IPS DF 6.9 (cell line): ENCODE results near the gene FAF1.
"Not testable (repeated sequence)": the region's sequence is repeated elsewhere in the genome, so short reads cannot be mapped to it uniquely, and the experiment has no call there.

Source experiments
- DNase-seq: peaks from one replicate; pipeline ENCODE4 v3.0.0-alpha.2; 2013; ENCODE audit warnings: low read depth, low spot score
- H3K27ac ChIP-seq: one replicate; pipeline ENCODE4 v1.5.1; 2013; ENCODE audit warnings: low read length, control low read depth
- H3K27me3 ChIP-seq: 2 replicates; pipeline ENCODE4 v1.6.1; 2013; ENCODE audit warnings: mild to moderate bottlenecking, low read length; ENCODE audit not compliant: control insufficient read depth, insufficient read depth
- H3K36me3 ChIP-seq: 2 replicates; pipeline ENCODE4 v1.6.1; 2013; ENCODE audit warnings: low read length; ENCODE audit not compliant: control insufficient read depth, insufficient read depth
- H3K4me1 ChIP-seq: 2 replicates; pipeline ENCODE4 v1.6.1; 2013; ENCODE audit warnings: low read length; ENCODE audit not compliant: control insufficient read depth, insufficient read depth
- H3K4me3 ChIP-seq: 2 replicates; pipeline ENCODE4 v1.5.1; 2013; ENCODE audit warnings: mild to moderate bottlenecking, low read length
- H3K9me3 ChIP-seq: 2 replicates; pipeline ENCODE4 v1.6.1; 2013; ENCODE audit warnings: low read length, inconsistent platforms; ENCODE audit not compliant: control insufficient read depth, insufficient read depth
- WGBS: extraction: QIAGEN DNeasy Blood & Tissue Kit; methylation state at CpG from one replicate; pipeline ENCODE4 v1.1.7; 2013; ENCODE audit warnings: mixed read lengths, missing lambda C conversion rate; ENCODE audit not compliant: insufficient read length, insufficient coverage; 5-methylcytosine and 5-hydroxymethylcytosine counted together

Gene FAF1

DNA sequence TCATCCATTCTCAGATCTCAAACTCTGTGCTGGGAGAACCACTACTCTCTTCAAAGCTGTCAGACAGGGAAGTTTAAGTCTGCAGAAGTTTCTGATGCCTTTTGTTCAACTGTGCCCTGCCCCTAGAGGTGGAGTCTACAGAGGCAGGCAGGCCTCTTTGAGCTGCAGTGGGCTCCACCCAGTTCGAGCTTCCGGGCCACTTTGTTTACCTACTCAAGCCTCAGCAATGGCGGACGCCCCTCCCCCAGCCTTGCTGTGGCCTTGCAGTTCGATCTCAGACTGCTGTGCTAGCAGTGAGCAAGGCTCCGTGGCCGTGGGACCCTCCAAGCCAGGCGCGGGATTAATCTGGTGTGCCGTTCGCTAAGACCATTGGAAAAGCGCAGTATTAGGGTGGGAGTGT lies 49.7 kb downstream of the FAF1 start:
- H3K4me3 ChIP-seq, H3K9me3 ChIP-seq, H3K27ac ChIP-seq, H3K36me3 ChIP-seq, H3K4me1 ChIP-seq, DNase-seq, H3K27me3 ChIP-seq: not testable (repeated sequence)
- WGBS: no CpG with 5 or more reads among the region's 12 CpGs

- not testable (repeated sequence) for H3K4me3 ChIP-seq
These were observed 52.5 kb downstream of the FAF1 start for GRCh38 chr1:50907610-50908009.

DNA sequence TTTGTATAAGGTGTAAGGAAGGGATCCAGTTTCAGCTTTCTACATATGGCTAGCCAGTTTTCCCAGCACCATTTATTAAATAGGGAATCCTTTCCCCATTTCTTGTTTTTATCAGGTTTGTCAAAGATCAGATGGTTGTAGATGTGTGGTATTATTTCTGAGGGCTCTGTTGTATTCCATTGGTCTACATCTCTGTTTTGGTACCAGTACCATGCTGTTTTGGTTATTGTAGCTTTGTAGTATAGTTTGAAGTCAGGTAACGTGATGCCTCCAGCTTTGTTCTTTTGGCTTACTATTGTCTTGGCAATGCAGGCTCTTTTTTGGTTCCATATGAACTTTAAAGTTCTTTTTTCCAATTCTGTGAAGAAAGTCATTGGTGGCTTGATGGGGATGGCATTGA lies 54.0 kb downstream of the FAF1 start:
- H3K9me3 ChIP-seq, H3K4me3 ChIP-seq, H3K27ac ChIP-seq, H3K36me3 ChIP-seq, H3K4me1 ChIP-seq, DNase-seq, H3K27me3 ChIP-seq: not testable (repeated sequence)
- whole genome bisulfite sequencing: no CpG with 5 or more reads among the region's 1 CpG

More at GRCh38 chr1:50907610-50908009, 52.5 kb downstream of the FAF1 start:
- not testable (repeated sequence) for DNase-seq, H3K4me1 ChIP-seq, H3K27me3 ChIP-seq, H3K36me3 ChIP-seq, H3K9me3 ChIP-seq, H3K27ac ChIP-seq

DNA sequence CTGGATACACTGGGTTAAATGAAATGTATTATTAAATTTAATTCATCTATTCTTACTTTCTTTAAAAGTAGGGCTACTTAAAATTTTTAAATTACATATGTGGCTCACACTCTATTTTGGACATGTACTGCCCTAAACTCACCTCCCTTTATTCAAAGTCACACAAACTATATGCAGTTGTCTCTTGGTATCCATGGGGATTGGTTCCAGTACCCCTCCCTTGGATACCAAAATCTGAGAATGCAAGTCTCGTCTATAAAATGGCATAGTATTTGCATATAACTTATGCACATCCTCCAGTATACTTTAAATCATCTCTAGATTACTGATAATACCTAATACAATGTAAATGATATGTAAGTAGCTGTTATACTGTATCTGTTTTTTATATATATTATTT lies 57.6 kb downstream of the FAF1 start:
- no CpG with 5 or more reads among the region's 1 CpG for WGBS
- H3K9me3 ChIP-seq: no peaks in the 10 kb centered on the region
- H3K4me3 ChIP-seq: no peak overlapping the region
- H3K27ac ChIP-seq: no peak overlapping the region
- no peaks in the 10 kb centered on the region for H3K4me1 ChIP-seq
- H3K36me3 ChIP-seq: no peaks in the 10 kb centered on the region
- no peak for DNase-seq
- no peaks in the 10 kb centered on the region for H3K27me3 ChIP-seq

- no CpG with 5 or more reads among the region's 1 CpG for WGBS
- no peaks in the 10 kb centered on the region for H3K4me1 ChIP-seq
- no peaks in the 10 kb centered on the region for H3K9me3 ChIP-seq
- no peak for DNase-seq
- no peak overlapping the region for H3K27ac ChIP-seq
- no peaks in the 10 kb centered on the region for H3K36me3 ChIP-seq
- no peak overlapping the region for H3K4me3 ChIP-seq
- no peaks in the 10 kb centered on the region for H3K27me3 ChIP-seq
These were observed 58.2 kb downstream of the FAF1 start for GRCh38 chr1:50901872-50902271.

- Histone ChIP-seq H3K4me1 (no peaks in the 10 kb centered on the region), H3K4me3 (no peak overlapping the region), H3K27ac (no peak overlapping the region), H3K9me3 (no peaks in the 10 kb centered on the region), H3K36me3 (no peaks in the 10 kb centered on the region), H3K27me3 (no peaks in the 10 kb centered on the region)
- DNase-seq: no peak
- WGBS: no CpG with 5 or more reads among the region's 2 CpGs
These were observed 61.3 kb downstream of the FAF1 start for GRCh38 chr1:50898773-50899172.

DNA sequence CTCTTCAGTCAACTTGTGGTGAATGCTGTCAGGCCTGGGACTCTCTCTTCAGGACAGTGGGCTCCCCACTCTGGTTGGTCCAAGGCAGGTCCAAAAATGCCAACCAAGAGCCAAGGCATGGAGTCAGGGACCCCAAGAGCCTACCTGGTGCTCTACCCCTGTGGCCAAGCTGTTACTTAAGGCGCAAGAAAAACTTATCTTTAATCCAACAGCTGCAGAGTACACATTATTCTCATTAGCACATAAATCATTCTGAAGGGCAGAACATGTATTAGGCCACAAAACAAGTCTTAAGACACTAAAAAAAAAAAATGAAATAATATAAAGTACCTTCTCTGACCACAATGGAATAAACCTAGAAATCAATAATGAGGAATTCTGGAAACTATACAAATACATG lies 65.7 kb downstream of the FAF1 start:
- Histone ChIP-seq H3K4me1 (no peaks in the 10 kb centered on the region), H3K4me3 (no peak overlapping the region), H3K27me3 (no peaks in the 10 kb centered on the region), H3K27ac (no peak overlapping the region), H3K36me3 (no peaks in the 10 kb centered on the region), H3K9me3 (no peaks in the 10 kb centered on the region)
- no CpG with 5 or more reads among the region's 1 CpG for WGBS
- no peak for DNase-seq

- Histone ChIP-seq H3K27me3 (no peaks in the 10 kb centered on the region), H3K27ac (no peak overlapping the region), H3K36me3 (no peaks in the 10 kb centered on the region), H3K4me3 (no peak overlapping the region), H3K4me1 (no peaks in the 10 kb centered on the region), H3K9me3 (no peaks in the 10 kb centered on the region)
- DNase-seq: no peak
- no CpG with 5 or more reads among the region's 1 CpG for WGBS
These were observed 66.6 kb downstream of the FAF1 start for GRCh38 chr1:50893466-50893865.

DNA sequence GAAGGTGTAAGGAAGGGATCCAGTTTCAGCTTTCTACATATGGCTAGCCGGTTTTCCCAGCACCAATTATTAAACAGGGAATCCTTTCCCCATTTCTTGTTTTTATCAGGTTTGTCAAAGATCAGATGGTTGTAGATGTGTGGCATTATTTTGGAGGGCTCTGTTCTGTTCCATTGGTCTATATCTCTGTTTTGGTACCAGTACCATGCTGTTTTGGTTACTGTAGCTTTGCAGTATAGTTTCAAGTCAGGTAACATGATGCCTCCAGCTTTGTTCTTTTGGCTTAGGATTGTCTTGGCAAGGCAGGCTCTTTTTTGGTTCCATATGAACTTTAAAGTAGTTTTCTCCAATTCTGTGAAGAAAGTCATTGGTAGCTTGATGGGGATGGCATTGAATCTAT lies 72.5 kb downstream of the FAF1 start:
- H3K27me3 ChIP-seq, H3K9me3 ChIP-seq, H3K4me1 ChIP-seq, H3K27ac ChIP-seq, H3K4me3 ChIP-seq, DNase-seq, H3K36me3 ChIP-seq: not testable (repeated sequence)
- WGBS: no CpG with 5 or more reads among the region's 1 CpG

DNA sequence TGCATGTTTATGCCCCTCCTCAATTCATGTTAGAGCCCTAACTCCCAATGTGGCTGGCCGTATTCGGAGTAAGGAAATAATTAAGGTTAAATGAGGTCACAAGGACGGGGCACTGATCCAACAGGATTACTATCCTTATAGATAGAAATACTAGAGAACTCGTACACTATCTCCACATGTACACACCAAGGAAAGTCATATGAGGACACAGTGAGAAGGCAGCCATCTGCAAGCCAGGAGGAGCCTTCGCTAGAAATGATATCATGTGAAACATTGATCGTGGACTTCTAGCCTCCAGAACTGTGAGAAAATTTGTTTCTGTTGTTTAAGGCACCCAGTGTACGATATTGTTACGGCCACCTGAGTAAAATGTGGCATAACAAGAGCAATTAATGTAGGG lies 79.7 kb downstream of the FAF1 start:
- WGBS: no CpG with 5 or more reads among the region's 8 CpGs
- no peaks in the 10 kb centered on the region for H3K36me3 ChIP-seq
- H3K27ac ChIP-seq: no peak overlapping the region
- no peaks in the 10 kb centered on the region for H3K4me1 ChIP-seq
- no peaks in the 10 kb centered on the region for H3K9me3 ChIP-seq
- H3K27me3 ChIP-seq: no peaks in the 10 kb centered on the region
- DNase-seq: no peak
- no peak overlapping the region for H3K4me3 ChIP-seq

GRCh38 chr1:50879137-50879536 lies 80.9 kb downstream of the FAF1 start:
- Histone ChIP-seq H3K4me3 (no peak overlapping the region), H3K36me3 (no peaks in the 10 kb centered on the region), H3K4me1 (no peaks in the 10 kb centered on the region), H3K27ac (no peak overlapping the region), H3K27me3 (no peaks in the 10 kb centered on the region), H3K9me3 (no peaks in the 10 kb centered on the region)
- WGBS: no CpG with 5 or more reads among the region's 4 CpGs
- no peak for DNase-seq
